ENCODE measurements around the gene LZTR1. TPM values are rescaled to one million over a fixed set of nuclear protein-coding genes. Genes with fewer than 3 reads are reported as not detected.
"Not testable (repeated sequence)": the region's sequence is repeated elsewhere in the genome, so short reads cannot be mapped to it uniquely, and the experiment has no call there.

Gene LZTR1
- total and polyA plus RNA-seq, 2 of the 8 experiments (the other 6 are each of a cell fraction or from before 2014, with no cell fraction given) = 22.3 to 31.0 TPM

GRCh38 chr22:20935780-20936539 is 46.1 kb upstream of the LZTR1 start:
- not testable (repeated sequence) for H3K79me1 ChIP-seq (ENCODE audit: low read depth, low read length); DNase-seq (ENCODE audit: low read depth in 1 of 2, low spot score in 2 of 2); H4K5ac ChIP-seq (ENCODE audit: insufficient read length, low read depth, low read length); H3K18ac ChIP-seq (ENCODE audit: extremely low read depth, low read length); H2BK15ac ChIP-seq (ENCODE audit: low read length); H2BK5ac ChIP-seq (ENCODE audit: low read depth, low read length); H3K4me1 ChIP-seq (replicated peaks in 1 of 4; ENCODE audit: control insufficient read depth in 3 of 4, insufficient read depth in 4 of 4, low read length in 3 of 4); H3K23me2 ChIP-seq (ENCODE audit: low read depth, low read length); H3K4ac ChIP-seq (replicated peaks; ENCODE audit: insufficient read length, low read depth, low read length); H3K27ac ChIP-seq (ENCODE audit: low read depth, low read length); H2AK5ac ChIP-seq (ENCODE audit: low read depth, low read length); H3K14ac ChIP-seq (ENCODE audit: insufficient read length); H3K9me3 ChIP-seq (ENCODE audit: insufficient read depth in 2 of 2, low read depth in 1 of 2, low read length in 1 of 2); H3K4me2 ChIP-seq (ENCODE audit: insufficient read depth in 1 of 2, low read depth in 2 of 2, low read length in 2 of 2); H4K91ac ChIP-seq (replicated peaks; ENCODE audit: insufficient read length, low read length); H2AFZ ChIP-seq (ENCODE audit: low read length); FAIRE-seq; H2BK120ac ChIP-seq (replicated peaks; ENCODE audit: low read depth, low read length); H3K56ac ChIP-seq (replicated peaks; ENCODE audit: insufficient read length, low read depth, low read length); H2BK20ac ChIP-seq (ENCODE audit: low read length); H2BK12ac ChIP-seq (ENCODE audit: low read depth, low read length); H3K9ac ChIP-seq (replicated peaks in 1 of 4; ENCODE audit: extremely low read depth in 1 of 4, low read depth in 3 of 4, low read length in 3 of 4); H4K8ac ChIP-seq (ENCODE audit: extremely low read depth, insufficient read depth, low read length); H3K23ac ChIP-seq (ENCODE audit: insufficient read length); H3K4me3 ChIP-seq (ENCODE audit: extremely low read depth in 1 of 4, insufficient read depth in 2 of 4, low read depth in 3 of 4, low read length in 4 of 4); H3K27me3 ChIP-seq (replicated peaks in 1 of 4; ENCODE audit: control insufficient read depth in 3 of 4, extremely low read depth in 1 of 4, insufficient read depth in 3 of 4, low read length in 3 of 4)
- H3K79me2 ChIP-seq (ENCODE audit: control insufficient read depth in 1 of 2, insufficient read depth in 2 of 2, low read length in 2 of 2) = peaks cover 52 to 96% of the 10 kb centered on the region in 2 experiments
- CTCF ChIA-PET (ENCODE audit: partially characterized antibody) = interaction anchor here (1.2 to 2.6 kb wide), 5 partner anchors 11 to 86 kb away, joined by 3 to 7 read pairs (median 6); no protein-coding TSS in a partner anchor
- H3K36me3 ChIP-seq (ENCODE audit: control insufficient read depth in 2 of 4, insufficient read depth in 4 of 4, low read length in 3 of 4) = peaks cover 4 to 39% (median 13%) of the 10 kb centered on the region in 4 experiments; a peak in 7 of 8 replicates
- POLR2A ChIA-PET (ENCODE audit: partially characterized antibody) = interaction anchor here (0.8 to 1.2 kb wide), 2 partner anchors 9 to 11 kb away, joined by 3 read pairs; no protein-coding TSS in a partner anchor
- 89% methylated on average over 11 of the region's 11 CpGs; no CpG with 5 or more reads in 1 of the 2 experiments for WGBS, 2 experiments (ENCODE audit: extremely low coverage in 1 of 2, insufficient coverage in 1 of 2, insufficient read length in 1 of 2, insufficient replicate concordance in 2 of 2, low coverage in 1 of 2, low lambda C conversion rate in 2 of 2, missing lambda C conversion rate in 1 of 2)
- H4K20me1 ChIP-seq (replicated peaks in 1 of 2; ENCODE audit: control insufficient read depth in 1 of 2, insufficient read depth in 2 of 2, low read length in 2 of 2) = peaks cover 31 to 45% of the 10 kb centered on the region in 2 experiments
